RPMI7951 (cell line): ENCODE data around the gene PEX16. TPM values are rescaled to one million over a fixed set of nuclear protein-coding genes. Genes with fewer than 3 reads are reported as not detected.

ENCODE experiments used
- DNase-seq: peaks from one replicate; pipeline ENCODE4 v3.0.0-alpha.2; 2012; ENCODE audit warnings: low read depth
- total RNA-seq: library from RNA; depleted of rRNA; stranded (reverse); fragments of >200 nt; shearing (Covaris generic); gene quantifications from 2 replicates; pipeline ENCODE4 v1.2.3, GENCODE V29; 2014; rRNA removed

The PEX16 gene
- total RNA-seq, 1 experiment from 2014 or later = 17.3 TPM

- DNase-seq = peak; percentile 77
Measured at GRCh38 chr11:45879803-45880686, 37.6 kb downstream of the PEX16 start.

- no peak for DNase-seq
Measured at GRCh38 chr11:45877845-45878244, 39.8 kb downstream of the PEX16 start.

GRCh38 chr11:45877221-45877620, 40.5 kb downstream of the PEX16 start:
- no peak for DNase-seq

- DNase-seq = no peak
Measured at GRCh38 chr11:45876401-45876800, 41.3 kb downstream of the PEX16 start.

- peak; percentile 86 for DNase-seq
Measured at GRCh38 chr11:45872651-45873356, 44.9 kb downstream of the PEX16 start.

GRCh38 chr11:45871638-45872037, 46.0 kb downstream of the PEX16 start:
- no peak for DNase-seq

GRCh38 chr11:45870706-45871105, 47.0 kb downstream of the PEX16 start:
- DNase-seq = no peak

GRCh38 chr11:45869551-45869950, 48.1 kb downstream of the PEX16 start:
- no peak for DNase-seq

GRCh38 chr11:45864041-45864440, 53.6 kb downstream of the PEX16 start:
- no peak for DNase-seq

GRCh38 chr11:45860764-45861510, 56.7 kb downstream of the PEX16 start:
- no peak for DNase-seq

- no peak for DNase-seq
Measured at GRCh38 chr11:45860348-45860747, 57.3 kb downstream of the PEX16 start.

Other genes starting within 250 kb of the PEX16 start
- gene SLC35C1, start 112.7 kb downstream of the PEX16 start, total RNA-seq = 4.8 and 5.2 TPM in 2 replicates
- 5.0 and 6.4 TPM in 2 replicates for gene CRY2, start 70.4 kb downstream of the PEX16 start, total RNA-seq
- gene MAPK8IP1, start 32.2 kb downstream of the PEX16 start, total RNA-seq = 2.5 and 3.0 TPM in 2 replicates
- gene FREY1, start 10.6 kb downstream of the PEX16 start, total RNA-seq = not detected in 2 replicates
- gene LARGE2, start 4.8 kb upstream of the PEX16 start, total RNA-seq = 0.12 TPM in 1 of 2 replicates, not detected in the other
- 6.4 and 10.5 TPM in 2 replicates for gene PHF21A, start 203.6 kb upstream of the PEX16 start, total RNA-seq